HL-60 (cell line): ENCODE data around the gene ENOX1.

Experiments
- DNase-seq, 2 experiments: peaks; one replicate each; pipeline ENCODE4 v3.0.0-alpha.2; 2010 to 2020; ENCODE audit warnings: low read depth in 1 of 2, low spot score in 1 of 2
- H3K27ac ChIP-seq: fragments of 250-450 bp; sonication (Bioruptor Pico); replicated peaks from 2 replicates; pipeline ENCODE4 v1.5.1; 2020; ENCODE audit warnings: mild to moderate bottlenecking, moderate library complexity
- H3K27me3 ChIP-seq: fragments of 250-450 bp; sonication (Bioruptor Pico); 2 replicates; pipeline ENCODE4 v1.5.1; 2021; ENCODE audit warnings: mild to moderate bottlenecking, moderate library complexity; ENCODE audit not compliant: insufficient read depth, poor library complexity, severe bottlenecking
- H3K4me3 ChIP-seq: replicated peaks from 2 replicates; pipeline ENCODE4 v1.5.1; 2011; ENCODE audit warnings: mild to moderate bottlenecking, control low read depth, low read length; ENCODE audit not compliant: insufficient read depth
- GABPA ChIP-seq: IDR thresholded peaks from 2 replicates; pipeline ENCODE4 v1.6.1; 2012; ENCODE audit warnings: low read depth
- POLR2AphosphoS5 ChIP-seq: IDR thresholded peaks from 2 replicates; pipeline ENCODE4 v1.6.1; 2012; ENCODE audit warnings: low read depth
- SPI1 ChIP-seq: IDR thresholded peaks from 2 replicates; pipeline ENCODE4 v1.6.1; 2012; ENCODE audit warnings: low read depth, mild to moderate bottlenecking, borderline replicate concordance
- TF ChIP-seq, protein P1 (sequence below): IDR thresholded peaks from 2 replicates; pipeline ENCODE4 v1.6.1; 2012; ENCODE audit warnings: low read depth; ENCODE audit not compliant: insufficient replicate concordance
- TF ChIP-seq, protein P2 (sequence below): IDR thresholded peaks from one replicate; pipeline ENCODE4 v1.5.1; 2011; ENCODE audit warnings: low read length, control low read depth, inconsistent platforms; ENCODE audit not compliant: insufficient read depth

Gene ENOX1

DNA sequence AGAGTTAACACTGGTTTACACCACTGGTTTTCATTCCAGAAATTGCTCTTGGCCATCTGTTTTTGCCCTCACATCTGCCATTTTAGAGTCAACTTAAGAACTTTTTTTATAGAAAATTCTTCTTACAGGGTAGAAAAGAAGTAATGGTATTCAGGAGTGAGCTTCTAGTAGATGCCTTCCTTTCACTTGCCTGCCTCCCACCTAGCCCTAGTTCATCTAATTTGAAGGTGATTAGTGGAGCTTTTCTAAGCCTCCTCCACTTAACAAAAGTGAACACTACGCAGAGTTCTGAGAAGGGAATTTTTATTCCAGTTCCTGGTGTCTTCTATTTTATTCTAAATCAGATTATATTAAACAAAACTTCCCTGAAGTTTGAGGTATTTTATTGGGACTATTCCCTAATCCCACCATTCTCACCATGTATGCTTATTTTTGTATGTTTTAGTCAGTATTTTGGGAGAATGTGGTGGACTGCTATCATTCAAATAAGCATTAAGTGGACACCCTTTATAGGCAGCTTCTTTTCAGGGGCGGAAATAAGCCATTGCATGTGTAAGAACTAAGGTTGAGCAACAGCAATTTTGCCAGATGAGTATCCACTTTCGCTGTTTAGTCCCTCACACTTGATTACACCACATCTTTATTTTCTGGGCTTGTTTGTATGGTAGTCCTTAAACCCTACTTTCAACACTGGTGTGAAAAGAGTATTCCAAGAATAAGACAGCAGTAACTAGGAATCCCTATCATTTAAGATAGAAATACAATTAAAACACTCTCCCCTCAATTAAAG is 156.9 kb downstream of the ENOX1 start:
- TF ChIP-seq POLR2AphosphoS5 (no peak), SPI1 (no peak), GABPA (no peak)
- TF ChIP-seq, protein P1, sequence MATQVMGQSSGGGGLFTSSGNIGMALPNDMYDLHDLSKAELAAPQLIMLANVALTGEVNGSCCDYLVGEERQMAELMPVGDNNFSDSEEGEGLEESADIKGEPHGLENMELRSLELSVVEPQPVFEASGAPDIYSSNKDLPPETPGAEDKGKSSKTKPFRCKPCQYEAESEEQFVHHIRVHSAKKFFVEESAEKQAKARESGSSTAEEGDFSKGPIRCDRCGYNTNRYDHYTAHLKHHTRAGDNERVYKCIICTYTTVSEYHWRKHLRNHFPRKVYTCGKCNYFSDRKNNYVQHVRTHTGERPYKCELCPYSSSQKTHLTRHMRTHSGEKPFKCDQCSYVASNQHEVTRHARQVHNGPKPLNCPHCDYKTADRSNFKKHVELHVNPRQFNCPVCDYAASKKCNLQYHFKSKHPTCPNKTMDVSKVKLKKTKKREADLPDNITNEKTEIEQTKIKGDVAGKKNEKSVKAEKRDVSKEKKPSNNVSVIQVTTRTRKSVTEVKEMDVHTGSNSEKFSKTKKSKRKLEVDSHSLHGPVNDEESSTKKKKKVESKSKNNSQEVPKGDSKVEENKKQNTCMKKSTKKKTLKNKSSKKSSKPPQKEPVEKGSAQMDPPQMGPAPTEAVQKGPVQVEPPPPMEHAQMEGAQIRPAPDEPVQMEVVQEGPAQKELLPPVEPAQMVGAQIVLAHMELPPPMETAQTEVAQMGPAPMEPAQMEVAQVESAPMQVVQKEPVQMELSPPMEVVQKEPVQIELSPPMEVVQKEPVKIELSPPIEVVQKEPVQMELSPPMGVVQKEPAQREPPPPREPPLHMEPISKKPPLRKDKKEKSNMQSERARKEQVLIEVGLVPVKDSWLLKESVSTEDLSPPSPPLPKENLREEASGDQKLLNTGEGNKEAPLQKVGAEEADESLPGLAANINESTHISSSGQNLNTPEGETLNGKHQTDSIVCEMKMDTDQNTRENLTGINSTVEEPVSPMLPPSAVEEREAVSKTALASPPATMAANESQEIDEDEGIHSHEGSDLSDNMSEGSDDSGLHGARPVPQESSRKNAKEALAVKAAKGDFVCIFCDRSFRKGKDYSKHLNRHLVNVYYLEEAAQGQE = no peak
- TF ChIP-seq, protein P2, sequence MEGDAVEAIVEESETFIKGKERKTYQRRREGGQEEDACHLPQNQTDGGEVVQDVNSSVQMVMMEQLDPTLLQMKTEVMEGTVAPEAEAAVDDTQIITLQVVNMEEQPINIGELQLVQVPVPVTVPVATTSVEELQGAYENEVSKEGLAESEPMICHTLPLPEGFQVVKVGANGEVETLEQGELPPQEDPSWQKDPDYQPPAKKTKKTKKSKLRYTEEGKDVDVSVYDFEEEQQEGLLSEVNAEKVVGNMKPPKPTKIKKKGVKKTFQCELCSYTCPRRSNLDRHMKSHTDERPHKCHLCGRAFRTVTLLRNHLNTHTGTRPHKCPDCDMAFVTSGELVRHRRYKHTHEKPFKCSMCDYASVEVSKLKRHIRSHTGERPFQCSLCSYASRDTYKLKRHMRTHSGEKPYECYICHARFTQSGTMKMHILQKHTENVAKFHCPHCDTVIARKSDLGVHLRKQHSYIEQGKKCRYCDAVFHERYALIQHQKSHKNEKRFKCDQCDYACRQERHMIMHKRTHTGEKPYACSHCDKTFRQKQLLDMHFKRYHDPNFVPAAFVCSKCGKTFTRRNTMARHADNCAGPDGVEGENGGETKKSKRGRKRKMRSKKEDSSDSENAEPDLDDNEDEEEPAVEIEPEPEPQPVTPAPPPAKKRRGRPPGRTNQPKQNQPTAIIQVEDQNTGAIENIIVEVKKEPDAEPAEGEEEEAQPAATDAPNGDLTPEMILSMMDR = no peak
- no peak overlapping the region for H3K4me3 ChIP-seq
- no peaks in the 10 kb centered on the region for H3K27me3 ChIP-seq
- no peak overlapping the region for H3K27ac ChIP-seq
- no peak for DNase-seq

DNA sequence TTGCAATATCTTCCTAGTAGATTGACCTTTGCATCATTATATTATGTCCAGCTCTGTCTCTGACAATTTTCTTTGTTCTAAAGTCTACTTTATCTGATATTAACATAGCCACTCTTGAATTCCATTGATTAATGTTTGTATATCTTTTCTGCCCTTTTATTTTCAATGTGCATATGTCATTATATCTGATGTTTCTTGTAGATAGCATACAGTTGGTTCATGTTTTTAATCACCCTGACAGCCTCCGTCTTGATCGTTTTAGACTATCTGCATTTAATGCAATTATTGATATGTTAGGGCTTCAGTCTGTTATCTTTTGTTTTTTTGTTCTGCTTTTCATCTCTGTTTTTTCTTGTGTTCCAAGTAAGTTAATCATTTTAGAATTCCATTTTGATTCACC is 159.8 kb downstream of the ENOX1 start:
- no peak for TF ChIP-seq POLR2AphosphoS5
- TF ChIP-seq, protein P2 = no peak
- TF ChIP-seq SPI1 = no peak
- TF ChIP-seq, protein P1 = no peak
- no peak for TF ChIP-seq GABPA
- no peak for DNase-seq
- Histone ChIP-seq H3K4me3 (no peak overlapping the region), H3K27me3 (no peaks in the 10 kb centered on the region), H3K27ac (no peak overlapping the region)

DNA sequence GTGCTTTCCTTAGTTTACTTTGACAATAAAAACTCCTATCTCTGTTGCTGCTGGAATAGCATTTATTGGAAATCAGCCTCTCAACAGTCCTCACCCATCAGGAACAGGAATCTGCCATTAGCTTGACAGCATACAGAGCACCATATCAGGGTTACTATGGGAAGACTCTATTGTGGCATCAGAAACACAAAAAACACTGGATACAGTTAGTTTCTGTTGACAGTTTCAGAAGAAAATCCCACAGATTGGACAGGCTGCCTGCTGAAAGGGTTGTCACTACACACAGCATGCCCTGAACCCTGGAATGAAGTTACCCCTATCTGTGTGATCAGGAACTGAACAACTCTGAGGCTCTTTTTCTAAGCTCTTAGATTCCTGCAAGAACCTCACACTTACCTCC is 172.7 kb downstream of the ENOX1 start:
- TF ChIP-seq, protein P2 = no peak
- TF ChIP-seq SPI1 = no peak
- TF ChIP-seq, protein P1 = no peak
- TF ChIP-seq GABPA = no peak
- TF ChIP-seq POLR2AphosphoS5 = no peak
- DNase-seq = no peak
- Histone ChIP-seq H3K4me3 (no peak overlapping the region), H3K27ac (no peak overlapping the region), H3K27me3 (no peaks in the 10 kb centered on the region)
